Right lung (tissue), 5 donors: ENCODE measurements around the gene TERB1. TPM values are rescaled to one million over a fixed set of nuclear protein-coding genes. Genes with fewer than 3 reads are reported as not detected.
"Not testable (repeated sequence)": the region's sequence is repeated elsewhere in the genome, so short reads cannot be mapped to it uniquely, and the experiment has no call there.

Source experiments
- DNase-seq, 2 donors: peaks; one replicate each; pipeline ENCODE4 v3.0.0-alpha.2; 2013
- polyA plus RNA-seq, 5 donors: library from polyadenylated mRNA; unstranded; fragments of 120-200 nt; gene quantifications; one replicate each; pipeline versions ENCODE4 v1.2.1 to v1.2.3, GENCODE V29; 2013; ENCODE audit warnings: inconsistent platforms in 1 of 5, low replicate concordance in 1 of 5; ENCODE audit not compliant: insufficient read length in 5 of 5, insufficient read depth in 1 of 5

Gene TERB1
- polyA plus RNA-seq, 5 donors: 0.05 to 0.23 (median 0.10) TPM; not detected in 2

GRCh38 chr16:66830422-66831404 lies 29.3 kb upstream of the TERB1 start, which contains the start of gene NAE1:
NAE1 (minus strand) TSS chr16:66830976; CDS start chr16:66830899, 77 bp downstream.
- peak; percentile 90 to 92 for DNase-seq

- DNase-seq: no peak
Measured at GRCh38 chr16:66824006-66824405, 22.6 kb upstream of the TERB1 start.

GRCh38 chr16:66814734-66815133 lies 13.3 kb upstream of the TERB1 start:
- DNase-seq: no peak

GRCh38 chr16:66811043-66811442 lies 9.7 kb upstream of the TERB1 start:
- no peak for DNase-seq

GRCh38 chr16:66810391-66810790 lies 9.0 kb upstream of the TERB1 start:
- no peak for DNase-seq

- no peak for DNase-seq
Measured at GRCh38 chr16:66809765-66810164, 8.4 kb upstream of the TERB1 start.

- DNase-seq: no peak
Measured at GRCh38 chr16:66802159-66802558, 775 bp upstream of the TERB1 start.

- no peak for DNase-seq
Measured at GRCh38 chr16:66800856-66801255, 528 bp downstream of the TERB1 start.

GRCh38 chr16:66798161-66798560 lies 3.2 kb downstream of the TERB1 start:
- DNase-seq: no peak

GRCh38 chr16:66793984-66794383 lies 7.4 kb downstream of the TERB1 start:
- DNase-seq: not testable (repeated sequence)

- no peak for DNase-seq
Measured at GRCh38 chr16:66790130-66790733, 11.2 kb downstream of the TERB1 start.

GRCh38 chr16:66787427-66787826 lies 14.0 kb downstream of the TERB1 start:
- DNase-seq: no peak

GRCh38 chr16:66786551-66786950 lies 14.8 kb downstream of the TERB1 start:
- no peak for DNase-seq

- DNase-seq: no peak
Measured at GRCh38 chr16:66776457-66776856, 24.9 kb downstream of the TERB1 start.

- no peak for DNase-seq
Measured at GRCh38 chr16:66774981-66775380, 26.4 kb downstream of the TERB1 start.

GRCh38 chr16:66758086-66758485 lies 43.3 kb downstream of the TERB1 start:
- DNase-seq: no peak

GRCh38 chr16:66754819-66755218 lies 46.6 kb downstream of the TERB1 start:
- DNase-seq: no peak

GRCh38 chr16:66754211-66754610 lies 47.2 kb downstream of the TERB1 start:
- no peak for DNase-seq

- DNase-seq: no peak
Measured at GRCh38 chr16:66752958-66753357, 48.4 kb downstream of the TERB1 start.

GRCh38 chr16:66752379-66752778 lies 49.0 kb downstream of the TERB1 start:
- DNase-seq: no peak

GRCh38 chr16:66751992-66752322 lies 49.4 kb downstream of the TERB1 start:
- DNase-seq: no peak

- peak; percentile 75 to 78 for DNase-seq
Measured at GRCh38 chr16:66751303-66751991, 49.9 kb downstream of the TERB1 start, which contains the start of gene DYNC1LI2. DYNC1LI2 (minus strand) TSS chr16:66751609; CDS start chr16:66751591, 18 bp downstream.

GRCh38 chr16:66751053-66751302 lies 50.4 kb downstream of the TERB1 start:
- DNase-seq: no peak
